Thyroid gland (tissue), 4 donors: ENCODE results near the gene RHOT1. TPM values are rescaled to one million over a fixed set of nuclear protein-coding genes. Genes with fewer than 3 reads are reported as not detected.

ENCODE experiments used
- DNase-seq, 2 donors: peaks; one replicate each; pipeline ENCODE4 v3.0.0-alpha.2; 2019
- H3K27ac ChIP-seq, 3 donors: fragments of 200-600 bp; sonication (generic); 1 replicate in 2 of 3; 2 replicates in 1 of 3; pipeline ENCODE4 v1.5.1; 2016 to 2019; ENCODE audit warnings: mild to moderate bottlenecking in 1 of 3, moderate library complexity in 1 of 3
- H3K27me3 ChIP-seq: fragments of 200-600 bp; sonication (generic); one replicate; pipeline ENCODE4 v1.5.1; 2019
- H3K36me3 ChIP-seq, 2 donors: fragments of 200-600 bp; sonication (generic); one replicate each; pipeline ENCODE4 v1.5.1; 2016 to 2019
- H3K4me1 ChIP-seq, 2 donors: fragments of 200-600 bp; sonication (generic); one replicate each; pipeline ENCODE4 v1.5.1; 2017 to 2019
- H3K4me3 ChIP-seq, 3 donors: fragments of 200-600 bp; sonication (generic); replicated peaks in 1 of 3; 1 replicate in 2 of 3; 2 replicates in 1 of 3; pipeline ENCODE4 v1.5.1; 2016; ENCODE audit warnings: mild to moderate bottlenecking in 1 of 3
- H3K9me3 ChIP-seq: fragments of 200-600 bp; sonication (generic); one replicate; pipeline ENCODE4 v1.5.1; 2017
- POLR2A ChIP-seq, 2 donors: fragments of 450-650 bp; IDR thresholded peaks; one replicate each; pipeline ENCODE4 v1.6.1; 2017; ENCODE audit warnings: antibody characterized with exemption in 2 of 2, mild to moderate bottlenecking in 2 of 2, moderate library complexity in 1 of 2
- WGBS, 2 donors: methylation state at CpG; one replicate each; pipeline ENCODE4 v1.1.5; 2017; 5-methylcytosine and 5-hydroxymethylcytosine counted together
- intact Hi-C: fragments of 100-400 bp; cut with DNase I; formaldehyde crosslinking; loops from one replicate; pipeline ENCODE4 v1.15.1; 2023
- total RNA-seq, 4 donors: library from RNA; depleted of rRNA; stranded (reverse); fragments of >200 nt; gene quantifications; one replicate each; pipeline ENCODE4 v1.2.3, GENCODE V29; 2016
- TF ChIP-seq, protein P1 (sequence below), 6 experiments: fragments of 200-600 bp in 3 of 6; fragments of 450-650 bp in 3 of 6; sonication (generic) in 3 of 6; IDR thresholded peaks; one replicate each; pipeline ENCODE4 v1.5.1; 2016 to 2019; ENCODE audit warnings: antibody characterized with exemption in 6 of 6, mild to moderate bottlenecking in 2 of 6, inconsistent platforms in 1 of 6, moderate library complexity in 1 of 6

The RHOT1 gene
- total RNA-seq, 4 donors from 2014 or later: 45.1 to 59.1 (median 51.4) TPM

- H3K4me3 ChIP-seq: no peak overlapping the region
- no peaks in the 10 kb centered on the region for H3K9me3 ChIP-seq
- no peak overlapping the region for H3K27ac ChIP-seq
- peak; percentile 54 to 68 for DNase-seq
- peaks cover 0 to 16% of the 10 kb centered on the region in 2 donors for H3K4me1 ChIP-seq
- peaks cover 7 to 15% of the 10 kb centered on the region in 2 donors for H3K36me3 ChIP-seq
- WGBS, 2 donors: 63 to 92% methylated on average over 5 to 17 of the region's 20 CpGs
- TF ChIP-seq, protein P1, sequence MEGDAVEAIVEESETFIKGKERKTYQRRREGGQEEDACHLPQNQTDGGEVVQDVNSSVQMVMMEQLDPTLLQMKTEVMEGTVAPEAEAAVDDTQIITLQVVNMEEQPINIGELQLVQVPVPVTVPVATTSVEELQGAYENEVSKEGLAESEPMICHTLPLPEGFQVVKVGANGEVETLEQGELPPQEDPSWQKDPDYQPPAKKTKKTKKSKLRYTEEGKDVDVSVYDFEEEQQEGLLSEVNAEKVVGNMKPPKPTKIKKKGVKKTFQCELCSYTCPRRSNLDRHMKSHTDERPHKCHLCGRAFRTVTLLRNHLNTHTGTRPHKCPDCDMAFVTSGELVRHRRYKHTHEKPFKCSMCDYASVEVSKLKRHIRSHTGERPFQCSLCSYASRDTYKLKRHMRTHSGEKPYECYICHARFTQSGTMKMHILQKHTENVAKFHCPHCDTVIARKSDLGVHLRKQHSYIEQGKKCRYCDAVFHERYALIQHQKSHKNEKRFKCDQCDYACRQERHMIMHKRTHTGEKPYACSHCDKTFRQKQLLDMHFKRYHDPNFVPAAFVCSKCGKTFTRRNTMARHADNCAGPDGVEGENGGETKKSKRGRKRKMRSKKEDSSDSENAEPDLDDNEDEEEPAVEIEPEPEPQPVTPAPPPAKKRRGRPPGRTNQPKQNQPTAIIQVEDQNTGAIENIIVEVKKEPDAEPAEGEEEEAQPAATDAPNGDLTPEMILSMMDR (IDR thresholded peaks at IDR 0.05): no peak
- TF ChIP-seq POLR2A (IDR thresholded peaks at IDR 0.05): no peak
- no peaks in the 10 kb centered on the region for H3K27me3 ChIP-seq
- intact Hi-C loops: no loop called here
Measured at GRCh38 chr17:32158870-32159585, 16.7 kb downstream of the RHOT1 start.

- WGBS, 2 donors: 94 to 95% methylated on average over 13 to 14 of the region's 18 CpGs
- no peak for DNase-seq
Measured at GRCh38 chr17:32159586-32160438, 17.5 kb downstream of the RHOT1 start.

DNA sequence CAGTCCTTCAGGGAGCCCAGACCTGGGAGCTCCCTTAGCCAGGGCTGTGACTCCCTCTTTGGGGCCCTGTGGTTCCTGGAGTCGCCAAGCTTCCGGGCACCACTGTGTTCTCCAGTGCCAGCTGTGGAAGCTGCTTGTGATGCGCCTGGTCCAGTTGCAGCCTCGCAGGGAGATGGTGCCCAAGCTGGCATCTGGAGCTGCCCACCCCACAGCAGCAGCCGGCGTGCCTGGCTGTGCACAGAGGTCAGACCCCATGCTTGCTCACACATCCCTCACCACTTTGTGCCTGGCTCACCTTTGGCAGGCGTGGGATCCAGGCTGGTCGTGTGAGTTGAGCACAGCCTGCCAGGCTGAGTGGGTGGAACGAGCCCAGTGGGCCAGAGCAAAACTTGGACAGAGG is 18.2 kb downstream of the RHOT1 start:
- Histone ChIP-seq H3K27ac (no peak overlapping the region), H3K9me3 (no peaks in the 10 kb centered on the region), H3K4me1 (peaks cover 0 to 16% of the 10 kb centered on the region in 2 donors), H3K4me3 (no peak overlapping the region), H3K36me3 (peaks cover 7 to 8% of the 10 kb centered on the region in 2 donors), H3K27me3 (no peaks in the 10 kb centered on the region)
- intact Hi-C loops: no loop called here
- DNase-seq: no peak
- no peak for TF ChIP-seq POLR2A (IDR thresholded peaks at IDR 0.05)
- TF ChIP-seq, protein P1 (IDR thresholded peaks at IDR 0.05): no peak
- WGBS, 2 donors: 84 to 87% methylated on average over 3 to 5 of the region's 9 CpGs

More at GRCh38 chr17:32159586-32160438, 17.5 kb downstream of the RHOT1 start:
- no peak for TF ChIP-seq POLR2A (IDR thresholded peaks at IDR 0.05)
- TF ChIP-seq, protein P1 (IDR thresholded peaks at IDR 0.05): no peak
- Histone ChIP-seq H3K27ac (no peak overlapping the region), H3K36me3 (peaks cover 7 to 12% of the 10 kb centered on the region in 2 donors), H3K27me3 (no peaks in the 10 kb centered on the region), H3K4me3 (no peak overlapping the region), H3K4me1 (peaks cover 0 to 16% of the 10 kb centered on the region in 2 donors), H3K9me3 (no peaks in the 10 kb centered on the region)
- intact Hi-C loops: no loop called here

DNA sequence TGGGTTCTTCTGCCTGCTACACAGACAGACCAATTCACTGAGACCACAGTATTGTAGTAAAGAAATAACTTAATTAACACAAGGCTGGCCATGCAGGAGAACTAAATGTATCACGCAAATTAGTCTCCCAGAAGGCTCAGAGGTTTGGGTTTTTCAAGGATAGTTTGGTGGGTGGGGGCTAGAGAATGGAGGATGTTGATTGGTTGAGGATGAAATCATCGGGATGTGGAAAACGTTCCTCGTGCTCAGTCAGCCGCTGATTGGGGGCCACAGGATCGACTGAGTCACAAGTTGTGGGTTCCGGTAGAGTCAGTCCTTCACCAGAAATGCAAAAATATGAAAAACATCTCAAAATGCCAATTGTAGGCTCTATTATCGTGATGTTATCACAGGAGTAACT is 18.7 kb downstream of the RHOT1 start:
- Histone ChIP-seq H3K27me3 (no peaks in the 10 kb centered on the region), H3K4me1 (peaks cover 0 to 16% of the 10 kb centered on the region in 2 donors), H3K9me3 (no peaks in the 10 kb centered on the region), H3K36me3 (peaks cover 7 to 8% of the 10 kb centered on the region in 2 donors), H3K4me3 (no peak overlapping the region), H3K27ac (no peak overlapping the region)
- TF ChIP-seq, protein P1 (IDR thresholded peaks at IDR 0.05): no peak
- TF ChIP-seq POLR2A (IDR thresholded peaks at IDR 0.05): no peak
- DNase-seq: no peak
- intact Hi-C loops: no loop called here
- 95 to 96% methylated on average over 8 of the region's 8 CpGs for WGBS, 2 donors
